Neutrophil (primary cell): ENCODE measurements around the gene CYP27C1.

Experiments
- H3K27ac ChIP-seq: fragments of 200-600 bp; sonication (generic); 2 replicates; pipeline ENCODE4 v1.5.1; 2016; ENCODE audit warnings: mild to moderate bottlenecking, moderate library complexity
- H3K27me3 ChIP-seq: fragments of 200-600 bp; sonication (generic); 2 replicates; pipeline ENCODE4 v1.6.0; 2016; ENCODE audit warnings: mild to moderate bottlenecking
- H3K36me3 ChIP-seq: fragments of 200-600 bp; sonication (generic); 2 replicates; pipeline ENCODE4 v1.5.1; 2017
- H3K4me1 ChIP-seq, 2 experiments: fragments of 200-600 bp in 1 of 2; sonication (generic) in 1 of 2; 1 replicate in 1 of 2; 2 replicates in 1 of 2; pipeline versions ENCODE4 v1.5.1 to v1.6.1; 2013 to 2016; ENCODE audit warnings: low read depth in 1 of 2, low read length in 1 of 2, mild to moderate bottlenecking in 1 of 2, moderate library complexity in 1 of 2; ENCODE audit not compliant: control insufficient read depth in 1 of 2, insufficient read depth in 1 of 2
- H3K4me3 ChIP-seq, 2 experiments: fragments of 200-600 bp in 1 of 2; sonication (generic) in 1 of 2; 1 replicate in 1 of 2; 2 replicates in 1 of 2; pipeline ENCODE4 v1.5.1; 2013 to 2016; ENCODE audit warnings: low read depth in 1 of 2, low read length in 1 of 2, mild to moderate bottlenecking in 1 of 2, moderate library complexity in 1 of 2
- H3K9me3 ChIP-seq: fragments of 200-600 bp; sonication (generic); 2 replicates; pipeline ENCODE4 v1.5.1; 2016
- TF ChIP-seq, protein P1 (sequence below): fragments of 200-600 bp; sonication (generic); IDR thresholded peaks from 2 replicates; pipeline ENCODE4 v1.5.1; 2016; ENCODE audit warnings: antibody characterized with exemption

The CYP27C1 gene

GRCh38 chr2:127208313-127208712 lies 11.8 kb downstream of the CYP27C1 start:
- Histone ChIP-seq H3K4me1 (no peaks in the 10 kb centered on the region), H3K27ac (no peak overlapping the region), H3K9me3 (no peaks in the 10 kb centered on the region), H3K27me3 (peaks cover 39% of the 10 kb centered on the region), H3K4me3 (no peak overlapping the region), H3K36me3 (no peaks in the 10 kb centered on the region)
- TF ChIP-seq, protein P1, sequence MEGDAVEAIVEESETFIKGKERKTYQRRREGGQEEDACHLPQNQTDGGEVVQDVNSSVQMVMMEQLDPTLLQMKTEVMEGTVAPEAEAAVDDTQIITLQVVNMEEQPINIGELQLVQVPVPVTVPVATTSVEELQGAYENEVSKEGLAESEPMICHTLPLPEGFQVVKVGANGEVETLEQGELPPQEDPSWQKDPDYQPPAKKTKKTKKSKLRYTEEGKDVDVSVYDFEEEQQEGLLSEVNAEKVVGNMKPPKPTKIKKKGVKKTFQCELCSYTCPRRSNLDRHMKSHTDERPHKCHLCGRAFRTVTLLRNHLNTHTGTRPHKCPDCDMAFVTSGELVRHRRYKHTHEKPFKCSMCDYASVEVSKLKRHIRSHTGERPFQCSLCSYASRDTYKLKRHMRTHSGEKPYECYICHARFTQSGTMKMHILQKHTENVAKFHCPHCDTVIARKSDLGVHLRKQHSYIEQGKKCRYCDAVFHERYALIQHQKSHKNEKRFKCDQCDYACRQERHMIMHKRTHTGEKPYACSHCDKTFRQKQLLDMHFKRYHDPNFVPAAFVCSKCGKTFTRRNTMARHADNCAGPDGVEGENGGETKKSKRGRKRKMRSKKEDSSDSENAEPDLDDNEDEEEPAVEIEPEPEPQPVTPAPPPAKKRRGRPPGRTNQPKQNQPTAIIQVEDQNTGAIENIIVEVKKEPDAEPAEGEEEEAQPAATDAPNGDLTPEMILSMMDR: no peak

- Histone ChIP-seq H3K36me3 (no peaks in the 10 kb centered on the region), H3K4me3 (no peak overlapping the region), H3K9me3 (no peaks in the 10 kb centered on the region), H3K4me1 (no peaks in the 10 kb centered on the region), H3K27ac (no peak overlapping the region), H3K27me3 (peaks cover 24% of the 10 kb centered on the region)
- TF ChIP-seq, protein P1: no peak
Measured at GRCh38 chr2:127205218-127206125, 14.6 kb downstream of the CYP27C1 start.

- H3K9me3 ChIP-seq: no peaks in the 10 kb centered on the region
- peaks cover 8 to 9% of the 10 kb centered on the region in 2 experiments for H3K4me1 ChIP-seq
- no peaks in the 10 kb centered on the region for H3K36me3 ChIP-seq
- H3K4me3 ChIP-seq: no peak overlapping the region
- no peak overlapping the region for H3K27ac ChIP-seq
- TF ChIP-seq, protein P1: no peak
- peaks cover 7% of the 10 kb centered on the region for H3K27me3 ChIP-seq
Measured at GRCh38 chr2:127201452-127201851, 18.6 kb downstream of the CYP27C1 start.

- Histone ChIP-seq H3K4me3 (no peak overlapping the region), H3K36me3 (no peaks in the 10 kb centered on the region), H3K27me3 (peaks cover 7% of the 10 kb centered on the region), H3K4me1 (peaks cover 8 to 9% of the 10 kb centered on the region in 2 experiments), H3K27ac (no peak overlapping the region), H3K9me3 (no peaks in the 10 kb centered on the region)
- TF ChIP-seq, protein P1: no peak
Measured at GRCh38 chr2:127200962-127201361, 19.1 kb downstream of the CYP27C1 start.

- no peak overlapping the region for H3K4me3 ChIP-seq
- peaks cover 8 to 9% of the 10 kb centered on the region in 2 experiments for H3K4me1 ChIP-seq
- no peaks in the 10 kb centered on the region for H3K9me3 ChIP-seq
- no peak overlapping the region for H3K27ac ChIP-seq
- TF ChIP-seq, protein P1: no peak
- no peaks in the 10 kb centered on the region for H3K27me3 ChIP-seq
- no peaks in the 10 kb centered on the region for H3K36me3 ChIP-seq
Measured at GRCh38 chr2:127199223-127199622, 20.9 kb downstream of the CYP27C1 start.
